HCT116 (cell line): Measurements from ENCODE around the gene HAGH.

Experiments
- CTCF ChIP-seq, 3 experiments: fragments of 200-600 bp in 1 of 3; sonication (generic) in 1 of 3; IDR thresholded peaks in 2 of 3; conservative IDR thresholded peaks in 1 of 3; 2 replicates each; pipeline ENCODE4 v1.5.1; 2012 to 2017; ENCODE audit warnings: low read depth in 2 of 3, low read length in 2 of 3, antibody characterized with exemption in 1 of 3, borderline replicate concordance in 1 of 3, control low read depth in 1 of 3, mild to moderate bottlenecking in 1 of 3, mixed read lengths in 1 of 3, mixed run types in 1 of 3, moderate library complexity in 1 of 3; ENCODE audit not compliant: insufficient read depth in 1 of 3
- EZH2 ChIP-seq: fragments of 200-600 bp; sonication (generic); IDR thresholded peaks from 2 replicates; pipeline ENCODE4 v1.6.1; 2017; ENCODE audit warnings: antibody characterized with exemption, mixed run types
- EZH2phosphoT487 ChIP-seq: fragments of 200-600 bp; IDR thresholded peaks from 2 replicates; pipeline ENCODE4 v1.6.1; 2018; ENCODE audit warnings: antibody characterized with exemption, borderline replicate concordance
- FOSL1 ChIP-seq: IDR thresholded peaks from 2 replicates; pipeline ENCODE4 v1.6.1; 2012; ENCODE audit warnings: low read depth
- POLR2A ChIP-seq: IDR thresholded peaks from 2 replicates; pipeline ENCODE4 v1.7.0; 2011; ENCODE audit warnings: borderline replicate concordance; ENCODE audit not compliant: insufficient read depth, insufficient read length; ENCODE audit errors: extremely low read depth
- POLR2AphosphoS5 ChIP-seq: IDR thresholded peaks from 2 replicates; pipeline ENCODE4 v1.6.1; 2011; ENCODE audit warnings: mild to moderate bottlenecking, low read depth, low read length, moderate library complexity
- SRF ChIP-seq: IDR thresholded peaks from 2 replicates; pipeline ENCODE4 v1.6.1; 2012; ENCODE audit warnings: low read depth
- TCF7L2 ChIP-seq: IDR thresholded peaks from 2 replicates; pipeline ENCODE4 v1.7.0; 2011; ENCODE audit warnings: borderline replicate concordance, inconsistent platforms; ENCODE audit not compliant: insufficient read depth, insufficient read length; ENCODE audit errors: extremely low read depth
- YY1 ChIP-seq: IDR thresholded peaks from 2 replicates; pipeline ENCODE4 v1.6.1; 2011; ENCODE audit warnings: low read length, low read depth, moderate library complexity, mild to moderate bottlenecking; ENCODE audit not compliant: insufficient replicate concordance; ENCODE audit errors: extremely low read depth
- ZFX ChIP-seq: fragments of 450-650 bp; IDR thresholded peaks from 2 replicates; pipeline ENCODE4 v1.6.1; 2017
- TF ChIP-seq, protein P1 (sequence below): IDR thresholded peaks from 2 replicates; pipeline ENCODE4 v1.6.1; 2012; ENCODE audit warnings: low read depth

- TF ChIP-seq CTCF (IDR thresholded peaks at IDR 0.05 in 2 of 3, conservative IDR thresholded peaks at IDR 0.05 in 1 of 3; ENCODE audit: borderline replicate concordance in 1 of 3, insufficient read depth in 1 of 3, low read depth in 2 of 3, low read length in 2 of 3) (no peak), POLR2A (no peak), ZFX (no peak), EZH2phosphoT487 (no peak), FOSL1 (no peak), EZH2 (no peak), SRF (no peak), TCF7L2 (no peak), POLR2AphosphoS5 (no peak), YY1 (no peak)
- TF ChIP-seq, protein P1, sequence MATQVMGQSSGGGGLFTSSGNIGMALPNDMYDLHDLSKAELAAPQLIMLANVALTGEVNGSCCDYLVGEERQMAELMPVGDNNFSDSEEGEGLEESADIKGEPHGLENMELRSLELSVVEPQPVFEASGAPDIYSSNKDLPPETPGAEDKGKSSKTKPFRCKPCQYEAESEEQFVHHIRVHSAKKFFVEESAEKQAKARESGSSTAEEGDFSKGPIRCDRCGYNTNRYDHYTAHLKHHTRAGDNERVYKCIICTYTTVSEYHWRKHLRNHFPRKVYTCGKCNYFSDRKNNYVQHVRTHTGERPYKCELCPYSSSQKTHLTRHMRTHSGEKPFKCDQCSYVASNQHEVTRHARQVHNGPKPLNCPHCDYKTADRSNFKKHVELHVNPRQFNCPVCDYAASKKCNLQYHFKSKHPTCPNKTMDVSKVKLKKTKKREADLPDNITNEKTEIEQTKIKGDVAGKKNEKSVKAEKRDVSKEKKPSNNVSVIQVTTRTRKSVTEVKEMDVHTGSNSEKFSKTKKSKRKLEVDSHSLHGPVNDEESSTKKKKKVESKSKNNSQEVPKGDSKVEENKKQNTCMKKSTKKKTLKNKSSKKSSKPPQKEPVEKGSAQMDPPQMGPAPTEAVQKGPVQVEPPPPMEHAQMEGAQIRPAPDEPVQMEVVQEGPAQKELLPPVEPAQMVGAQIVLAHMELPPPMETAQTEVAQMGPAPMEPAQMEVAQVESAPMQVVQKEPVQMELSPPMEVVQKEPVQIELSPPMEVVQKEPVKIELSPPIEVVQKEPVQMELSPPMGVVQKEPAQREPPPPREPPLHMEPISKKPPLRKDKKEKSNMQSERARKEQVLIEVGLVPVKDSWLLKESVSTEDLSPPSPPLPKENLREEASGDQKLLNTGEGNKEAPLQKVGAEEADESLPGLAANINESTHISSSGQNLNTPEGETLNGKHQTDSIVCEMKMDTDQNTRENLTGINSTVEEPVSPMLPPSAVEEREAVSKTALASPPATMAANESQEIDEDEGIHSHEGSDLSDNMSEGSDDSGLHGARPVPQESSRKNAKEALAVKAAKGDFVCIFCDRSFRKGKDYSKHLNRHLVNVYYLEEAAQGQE: no peak
Observed at GRCh38 chr16:1825381-1825863, 1.2 kb downstream of the HAGH start.
